ENCODE data around the gene AFTPH. TPM values are rescaled to one million over a fixed set of nuclear protein-coding genes. Genes with fewer than 3 reads are reported as not detected.

The AFTPH gene
- polyA plus RNA-seq, 2 of the 4 experiments (the other 2 are of a cell fraction), result 24.0 to 51.4 TPM

DNA sequence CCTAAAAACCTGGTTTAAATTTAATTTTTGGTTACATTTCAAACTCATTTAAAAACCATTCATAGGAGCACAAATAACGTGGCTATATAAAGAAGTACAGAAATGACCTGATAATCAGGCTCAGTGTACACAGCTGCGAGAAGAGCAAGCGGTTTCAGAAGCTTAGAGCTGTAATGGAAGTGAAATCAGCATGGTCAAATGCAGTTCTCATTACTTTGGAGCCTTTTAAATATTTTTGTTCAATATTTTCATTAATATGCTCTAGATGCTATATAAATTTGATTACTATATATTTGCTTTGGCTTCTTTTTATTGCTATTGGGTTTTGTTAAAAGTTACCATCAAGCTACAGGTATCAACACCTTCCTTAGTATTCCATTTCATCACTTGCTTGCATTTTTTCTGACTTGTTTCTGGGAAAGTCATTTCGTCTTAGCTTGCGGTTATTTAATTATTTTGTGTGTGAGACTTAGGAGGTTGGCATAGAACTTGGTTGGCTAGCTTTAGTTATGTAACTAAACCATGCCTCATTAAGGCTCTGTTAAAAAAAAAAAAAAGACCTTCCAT lies 58.7 kb downstream of the AFTPH start:
- no peaks in the 10 kb centered on the region for H3K9me3 ChIP-seq
- ATAC-seq (no peak), DNase-seq (ENCODE audit: low read depth in 1 of 2, low spot score in 1 of 2) (no peak), FAIRE-seq (no peak)
- H3K27ac ChIP-seq, result no peak overlapping the region
- H3K4me2 ChIP-seq, result no peak overlapping the region
- WGBS (ENCODE audit: missing lambda C conversion rate), result 94% methylated on average over 5 of the region's 5 CpGs
- TF ChIP-seq FOSB (CRISPR knock-in tag; IDR thresholded peaks at IDR 0.05) (no peak), HOXB5 (CRISPR knock-in tag; IDR thresholded peaks at IDR 0.05) (no peak), POLR2A (IDR thresholded peaks at IDR 0.05; ENCODE audit: low read length) (no peak), POLR2AphosphoS2 (conservative IDR thresholded peaks at IDR 0.05; ENCODE audit: low read length) (no peak), KDM1A (IDR thresholded peaks at IDR 0.05; ENCODE audit: low read depth) (no peak), HEYL (CRISPR knock-in tag; IDR thresholded peaks at IDR 0.05) (no peak), RFX5 (IDR thresholded peaks at IDR 0.05) (no peak), FOXS1 (CRISPR knock-in tag; IDR thresholded peaks at IDR 0.05) (no peak), RNF2 (IDR thresholded peaks at IDR 0.05; ENCODE audit: borderline replicate concordance, low read depth) (no peak), NPAS2 (CRISPR knock-in tag; IDR thresholded peaks at IDR 0.05; ENCODE audit: borderline replicate concordance) (no peak), ZNF302 (CRISPR knock-in tag; IDR thresholded peaks at IDR 0.05) (no peak), CEBPB (IDR thresholded peaks at IDR 0.05) (no peak), CBX2 (IDR thresholded peaks at IDR 0.05; ENCODE audit: borderline replicate concordance, low read depth) (no peak), HDAC2 (IDR thresholded peaks at IDR 0.05) (no peak), CBX8 (IDR thresholded peaks at IDR 0.05) (no peak), MAFK (IDR thresholded peaks at IDR 0.05; ENCODE audit: partially characterized antibody) (no peak), CHD4 (IDR thresholded peaks at IDR 0.05; ENCODE audit: borderline replicate concordance) (no peak), JUN (IDR thresholded peaks at IDR 0.05) (no peak)
- TF ChIP-seq, protein P1, sequence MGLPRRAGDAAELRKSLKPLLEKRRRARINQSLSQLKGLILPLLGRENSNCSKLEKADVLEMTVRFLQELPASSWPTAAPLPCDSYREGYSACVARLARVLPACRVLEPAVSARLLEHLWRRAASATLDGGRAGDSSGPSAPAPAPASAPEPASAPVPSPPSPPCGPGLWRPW (IDR thresholded peaks at IDR 0.05), result no peak
- TF ChIP-seq, protein P2, sequence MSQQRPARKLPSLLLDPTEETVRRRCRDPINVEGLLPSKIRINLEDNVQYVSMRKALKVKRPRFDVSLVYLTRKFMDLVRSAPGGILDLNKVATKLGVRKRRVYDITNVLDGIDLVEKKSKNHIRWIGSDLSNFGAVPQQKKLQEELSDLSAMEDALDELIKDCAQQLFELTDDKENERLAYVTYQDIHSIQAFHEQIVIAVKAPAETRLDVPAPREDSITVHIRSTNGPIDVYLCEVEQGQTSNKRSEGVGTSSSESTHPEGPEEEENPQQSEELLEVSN (IDR thresholded peaks at IDR 0.05; ENCODE audit: borderline replicate concordance, low read depth), result no peak
- POLR2A ChIA-PET, result no interaction called here
- CTCF ChIA-PET, result interaction anchor here (1.2 to 2.2 kb wide), 6 partner anchors 23 to 290 kb away, joined by 4 to 11 read pairs (median 6); partner anchors contain the start of gene AFTPH
- H3K4me1 ChIP-seq, result no peaks in the 10 kb centered on the region
- no peak overlapping the region for H3K4me3 ChIP-seq

- no peak overlapping the region for H3K4me2 ChIP-seq
- no peaks in the 10 kb centered on the region for H3K9me3 ChIP-seq
- H3K4me3 ChIP-seq, result no peak overlapping the region
- ATAC-seq (no peak), DNase-seq (ENCODE audit: low read depth in 1 of 2, low spot score in 1 of 2) (no peak), FAIRE-seq (no peak)
- POLR2A ChIA-PET, result no interaction called here
- CTCF ChIA-PET, result interaction anchor here (1.1 to 3.8 kb wide), 31 partner anchors 10 to 303 kb away, joined by 3 to 60 read pairs (median 9); partner anchors contain the start of gene AFTPH
- 88% methylated on average over 4 of the region's 4 CpGs for WGBS (ENCODE audit: missing lambda C conversion rate)
- no peak for TF ChIP-seq EHMT2 (IDR thresholded peaks at IDR 0.05; ENCODE audit: low read depth)
- no peak for TF ChIP-seq RNF2 (IDR thresholded peaks at IDR 0.05; ENCODE audit: borderline replicate concordance, low read depth)
- TF ChIP-seq HMGXB4 (CRISPR knock-in tag; IDR thresholded peaks at IDR 0.05; ENCODE audit: borderline replicate concordance), result no peak
- TF ChIP-seq CHD2 (IDR thresholded peaks at IDR 0.05; ENCODE audit: low read length, partially characterized antibody), result no peak
- TF ChIP-seq CBX8 (IDR thresholded peaks at IDR 0.05), result no peak
- no peak for TF ChIP-seq SMC3 (IDR thresholded peaks at IDR 0.05)
- H3K27ac ChIP-seq, result no peak overlapping the region
- no peaks in the 10 kb centered on the region for H3K4me1 ChIP-seq
Observed at GRCh38 chr2:64586054-64586453, 61.9 kb downstream of the AFTPH start.

Data from A549 (cell line).